Activated T-cell treated with anti-CD3 and anti-CD28 coated beads, Interleukin-2, amount 50 U/mL, for 4 hours (primary cell): ENCODE measurements around the gene PCCA. TPM values are rescaled to one million over a fixed set of nuclear protein-coding genes. Genes with fewer than 3 reads are reported as not detected.
A peak's percentile ranks its signal among the peaks of the same experiment; 100 is the strongest.

Source experiments
- ATAC-seq, 2 donors: fragments of 200-7000 bp; cut with Tn5 transposase; one replicate each; pipeline ENCODE4 v1.10.0; 2021
- DNase-seq: peaks from one replicate; pipeline ENCODE4 v3.0.0-alpha.2; 2020
- H3K27me3 Mint-ChIP-seq: one replicate; pipeline ENCODE4 v1.8.0; 2021; ENCODE audit warnings: low read depth, mixed read lengths
- H3K36me3 Mint-ChIP-seq: one replicate; pipeline ENCODE4 v1.8.0; 2022; ENCODE audit warnings: mixed read lengths; ENCODE audit not compliant: insufficient read depth
- H3K4me1 Mint-ChIP-seq: one replicate; pipeline ENCODE4 v1.8.0; 2021; ENCODE audit warnings: low read depth, mixed read lengths
- H3K4me3 Mint-ChIP-seq: one replicate; pipeline ENCODE4 v1.8.0; 2021; ENCODE audit warnings: mild to moderate bottlenecking, moderate library complexity, mixed read lengths
- H3K9me3 Mint-ChIP-seq: one replicate; pipeline ENCODE4 v1.8.0; 2021; ENCODE audit warnings: mixed read lengths
- total RNA-seq, 3 donors: library from RNA; stranded (reverse); gene quantifications; one replicate each; pipeline ENCODE4 v1.2.1, GENCODE V29; 2021

PCCA gene
- total RNA-seq, 3 donors from 2014 or later = 2.7 to 4.8 (median 2.9) TPM

- no peaks in the 10 kb centered on the region for H3K9me3 Mint-ChIP-seq
- no peaks in the 10 kb centered on the region for H3K36me3 Mint-ChIP-seq
- H3K4me1 Mint-ChIP-seq = peaks cover 25% of the 10 kb centered on the region
- H3K4me3 Mint-ChIP-seq = no peak overlapping the region
- no peaks in the 10 kb centered on the region for H3K27me3 Mint-ChIP-seq
- DNase-seq (peak; percentile 54), ATAC-seq (peak; percentile 74 to 81)
Observed at GRCh38 chr13:100392709-100393630, 304.1 kb downstream of the PCCA start.

GRCh38 chr13:100394005-100394695 lies 305.3 kb downstream of the PCCA start:
- no peaks in the 10 kb centered on the region for H3K27me3 Mint-ChIP-seq
- no peak overlapping the region for H3K4me3 Mint-ChIP-seq
- no peaks in the 10 kb centered on the region for H3K36me3 Mint-ChIP-seq
- H3K4me1 Mint-ChIP-seq = peaks cover 25% of the 10 kb centered on the region
- ATAC-seq (peak; percentile 79), DNase-seq (no peak)
- H3K9me3 Mint-ChIP-seq = no peaks in the 10 kb centered on the region

DNA sequence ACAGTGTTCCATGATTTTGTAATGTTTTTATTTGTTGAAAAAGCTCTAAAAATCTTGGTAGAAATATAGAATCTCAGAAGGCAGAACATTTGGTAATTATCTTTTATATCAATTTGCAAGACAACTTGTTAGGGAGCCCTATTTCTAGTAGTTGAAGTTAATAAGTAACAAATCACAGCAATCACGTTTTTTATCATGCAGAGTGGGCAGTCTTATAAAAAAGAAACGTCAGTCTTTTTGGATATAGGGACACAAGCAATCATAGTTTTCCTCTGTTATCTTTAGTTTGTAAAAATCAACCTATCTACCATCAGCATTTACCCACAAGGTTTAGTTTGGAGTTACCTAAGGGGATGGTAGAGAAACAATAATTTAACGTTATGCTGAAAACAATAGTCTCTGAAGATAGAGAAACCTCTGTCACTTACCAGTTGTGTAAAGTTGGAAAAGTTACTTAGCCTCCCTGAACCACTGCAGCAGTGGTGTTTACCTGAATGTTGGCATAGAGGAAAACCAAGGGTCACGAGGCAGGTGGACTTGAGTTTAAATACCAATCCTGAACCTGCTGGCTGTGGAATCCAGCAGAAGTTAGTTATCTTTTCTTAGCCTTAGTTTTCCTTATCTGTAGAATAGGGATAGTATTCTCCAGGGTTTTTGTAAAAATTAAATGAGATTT lies 306.9 kb downstream of the PCCA start:
- Mint-ChIP-seq H3K27me3 (no peaks in the 10 kb centered on the region), H3K4me3 (no peak overlapping the region), H3K9me3 (peaks cover 5% of the 10 kb centered on the region), H3K36me3 (peaks cover 8% of the 10 kb centered on the region), H3K4me1 (peaks cover 25% of the 10 kb centered on the region)
- ATAC-seq (no peak), DNase-seq (no peak)

- H3K27me3 Mint-ChIP-seq = no peaks in the 10 kb centered on the region
- no peak overlapping the region for H3K4me3 Mint-ChIP-seq
- ATAC-seq (no peak), DNase-seq (no peak)
- H3K36me3 Mint-ChIP-seq = peaks cover 13% of the 10 kb centered on the region
- peaks cover 5% of the 10 kb centered on the region for H3K9me3 Mint-ChIP-seq
- H3K4me1 Mint-ChIP-seq = peaks cover 25% of the 10 kb centered on the region
Observed at GRCh38 chr13:100396776-100397175, 307.9 kb downstream of the PCCA start.

- no peak for DNase-seq
- Mint-ChIP-seq H3K4me1 (peaks cover 18% of the 10 kb centered on the region), H3K9me3 (peaks cover 8% of the 10 kb centered on the region), H3K27me3 (no peaks in the 10 kb centered on the region), H3K36me3 (peaks cover 15% of the 10 kb centered on the region), H3K4me3 (no peak overlapping the region)
- no peak for ATAC-seq
Observed at GRCh38 chr13:100397627-100398026, 308.7 kb downstream of the PCCA start.

DNA sequence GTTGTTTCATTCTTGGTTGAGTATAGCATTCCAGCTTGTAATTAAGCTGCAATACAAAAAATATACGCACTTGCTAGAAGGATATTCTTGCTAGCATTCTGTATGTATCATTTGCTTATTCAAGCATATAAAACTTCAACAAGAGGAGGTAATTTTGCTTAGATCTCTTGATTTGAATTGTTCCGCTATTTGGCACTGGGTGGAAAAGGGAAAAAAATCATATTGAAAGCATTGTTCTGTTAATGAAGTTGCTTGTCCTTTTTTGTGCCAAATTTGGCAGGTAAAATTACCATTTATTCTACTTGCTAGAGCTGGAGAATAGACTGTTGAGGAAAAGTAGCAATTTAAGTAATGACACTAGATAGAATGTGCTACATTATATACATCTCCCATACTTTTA lies 309.5 kb downstream of the PCCA start:
- Mint-ChIP-seq H3K4me3 (no peak overlapping the region), H3K9me3 (peaks cover 15% of the 10 kb centered on the region), H3K36me3 (peaks cover 21% of the 10 kb centered on the region), H3K27me3 (no peaks in the 10 kb centered on the region), H3K4me1 (peaks cover 13% of the 10 kb centered on the region)
- ATAC-seq (no peak), DNase-seq (no peak)

DNA sequence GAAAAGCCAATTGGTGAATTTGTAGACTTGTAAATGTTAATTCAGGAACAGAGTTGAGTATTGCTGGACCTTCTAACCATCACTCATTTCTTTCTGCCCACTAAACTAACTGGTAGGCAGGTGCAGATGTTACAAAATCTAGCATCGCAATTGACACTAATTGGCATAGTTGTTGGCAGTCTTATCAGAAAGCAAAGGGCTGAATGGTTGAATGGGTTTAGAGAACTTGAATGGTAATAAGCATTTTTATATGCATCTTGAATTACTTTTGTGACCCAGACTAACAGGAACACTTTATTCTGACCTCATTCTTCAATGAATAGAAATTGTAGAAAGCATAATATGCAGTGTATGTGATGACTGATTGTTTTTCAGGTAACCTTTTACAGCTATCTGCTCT lies 310.6 kb downstream of the PCCA start:
- Mint-ChIP-seq H3K27me3 (no peaks in the 10 kb centered on the region), H3K9me3 (peaks cover 24% of the 10 kb centered on the region), H3K4me1 (peaks cover 4% of the 10 kb centered on the region), H3K36me3 (peaks cover 30% of the 10 kb centered on the region), H3K4me3 (no peak overlapping the region)
- no peak for ATAC-seq
- DNase-seq = no peak

GRCh38 chr13:100403675-100404074 lies 314.8 kb downstream of the PCCA start:
- Mint-ChIP-seq H3K9me3 (peaks cover 46% of the 10 kb centered on the region), H3K4me3 (no peak overlapping the region), H3K27me3 (no peaks in the 10 kb centered on the region), H3K4me1 (no peaks in the 10 kb centered on the region), H3K36me3 (peaks cover 39% of the 10 kb centered on the region)
- DNase-seq = no peak
- ATAC-seq = no peak

- no peaks in the 10 kb centered on the region for H3K4me1 Mint-ChIP-seq
- H3K4me3 Mint-ChIP-seq = no peak overlapping the region
- H3K9me3 Mint-ChIP-seq = peaks cover 48% of the 10 kb centered on the region
- no peaks in the 10 kb centered on the region for H3K27me3 Mint-ChIP-seq
- no peak for ATAC-seq
- H3K36me3 Mint-ChIP-seq = peaks cover 23% of the 10 kb centered on the region
- DNase-seq = no peak
Observed at GRCh38 chr13:100409132-100409531, 320.2 kb downstream of the PCCA start.

DNA sequence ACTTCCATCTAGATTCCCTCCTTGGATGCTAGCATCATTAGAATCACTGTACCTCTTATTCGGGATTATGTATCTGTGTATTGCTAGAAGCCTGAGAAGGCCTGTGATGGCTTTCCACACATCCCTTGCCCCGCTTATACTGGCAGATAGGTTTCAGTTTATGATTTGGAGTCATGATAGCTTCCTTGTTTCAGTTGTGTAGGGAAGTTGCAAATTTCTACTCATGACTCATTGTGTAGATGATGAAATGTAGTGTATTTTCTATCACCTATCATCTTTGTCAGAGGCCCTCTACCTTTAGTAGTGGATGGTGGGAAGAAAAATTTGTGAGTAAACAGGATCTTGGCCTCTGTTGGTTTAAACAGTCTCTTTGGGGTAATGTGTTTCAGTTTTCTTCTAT lies 334.5 kb downstream of the PCCA start:
- ATAC-seq = no peak
- Mint-ChIP-seq H3K9me3 (no peaks in the 10 kb centered on the region), H3K36me3 (peaks cover 12% of the 10 kb centered on the region), H3K27me3 (no peaks in the 10 kb centered on the region), H3K4me3 (no peak overlapping the region), H3K4me1 (no peaks in the 10 kb centered on the region)
- DNase-seq = no peak

- no peak for ATAC-seq
- H3K9me3 Mint-ChIP-seq = peaks cover 5% of the 10 kb centered on the region
- no peak for DNase-seq
- H3K36me3 Mint-ChIP-seq = peaks cover 25% of the 10 kb centered on the region
- H3K4me1 Mint-ChIP-seq = peaks cover 1% of the 10 kb centered on the region
- H3K4me3 Mint-ChIP-seq = no peak overlapping the region
- H3K27me3 Mint-ChIP-seq = no peaks in the 10 kb centered on the region
Observed at GRCh38 chr13:100428986-100429385, 340.1 kb downstream of the PCCA start.

- no peak overlapping the region for H3K4me3 Mint-ChIP-seq
- no peak for DNase-seq
- peaks cover 5% of the 10 kb centered on the region for H3K9me3 Mint-ChIP-seq
- peaks cover 21% of the 10 kb centered on the region for H3K36me3 Mint-ChIP-seq
- no peaks in the 10 kb centered on the region for H3K27me3 Mint-ChIP-seq
- H3K4me1 Mint-ChIP-seq = peaks cover 4% of the 10 kb centered on the region
- no peak for ATAC-seq
Observed at GRCh38 chr13:100432611-100433010, 343.7 kb downstream of the PCCA start.

DNA sequence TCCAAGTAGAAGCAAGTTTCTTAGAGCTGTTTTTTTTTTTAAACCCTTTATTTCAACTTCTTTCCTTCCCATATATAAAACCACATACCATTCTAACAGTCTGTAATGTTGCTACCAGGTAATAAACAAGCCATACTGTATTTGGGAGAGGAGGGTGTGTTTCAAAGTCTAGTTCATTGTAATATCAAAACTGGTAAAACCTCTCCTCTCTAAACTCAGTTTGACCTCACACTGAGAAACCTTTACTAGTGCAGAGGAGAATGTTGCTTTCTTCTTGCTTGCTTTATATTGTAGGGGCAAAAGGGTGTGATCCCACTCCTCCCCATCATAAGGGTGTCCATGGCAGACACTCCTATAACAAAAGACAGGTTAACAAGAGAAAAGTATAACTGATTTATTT lies 344.6 kb downstream of the PCCA start:
- no peak overlapping the region for H3K4me3 Mint-ChIP-seq
- peaks cover 4% of the 10 kb centered on the region for H3K4me1 Mint-ChIP-seq
- no peaks in the 10 kb centered on the region for H3K27me3 Mint-ChIP-seq
- H3K9me3 Mint-ChIP-seq = peaks cover 5% of the 10 kb centered on the region
- peaks cover 25% of the 10 kb centered on the region for H3K36me3 Mint-ChIP-seq
- DNase-seq (no peak), ATAC-seq (no peak)

DNA sequence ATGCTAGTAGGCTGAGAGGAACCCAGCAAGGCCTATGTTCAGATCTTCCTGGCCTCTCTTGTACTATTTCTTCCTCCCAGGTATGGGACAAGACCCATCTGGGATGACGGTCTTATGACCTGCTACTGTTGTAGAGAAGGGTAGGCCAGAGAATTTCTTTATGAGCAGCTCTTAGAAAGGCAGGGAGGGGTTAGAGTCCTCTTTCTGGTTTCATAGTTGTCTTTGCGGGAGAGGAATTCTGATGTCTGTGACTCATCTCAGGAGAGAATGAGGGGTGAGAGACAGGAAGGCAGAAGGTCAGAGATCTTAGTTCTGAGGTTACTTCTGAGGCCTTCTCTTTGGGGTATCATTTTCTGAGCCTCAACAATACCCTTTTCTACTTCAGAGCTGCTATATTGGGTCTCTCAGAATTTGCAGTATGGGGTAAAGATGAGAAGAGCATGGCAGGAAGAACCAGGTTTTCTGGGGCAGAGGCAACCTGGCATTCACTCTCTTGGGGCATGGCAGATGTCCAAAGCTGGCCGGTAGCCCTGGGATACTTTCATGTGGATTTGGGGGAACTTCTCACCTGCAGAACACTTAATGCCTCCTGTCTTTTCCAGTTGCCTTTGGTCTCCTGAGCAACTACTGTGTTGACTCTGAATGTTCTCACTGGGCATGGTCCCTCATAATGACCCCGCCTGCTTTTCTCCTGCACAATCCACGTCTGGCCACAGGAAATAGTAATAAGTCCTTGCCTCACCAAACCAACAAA lies 345.3 kb downstream of the PCCA start:
- Mint-ChIP-seq H3K9me3 (peaks cover 5% of the 10 kb centered on the region), H3K27me3 (no peaks in the 10 kb centered on the region), H3K4me3 (no peak overlapping the region), H3K36me3 (peaks cover 25% of the 10 kb centered on the region), H3K4me1 (peaks cover 4% of the 10 kb centered on the region)
- ATAC-seq = no peak
- no peak for DNase-seq
